Measurements from ENCODE around the gene MYCN.

MYCN gene

DNA sequence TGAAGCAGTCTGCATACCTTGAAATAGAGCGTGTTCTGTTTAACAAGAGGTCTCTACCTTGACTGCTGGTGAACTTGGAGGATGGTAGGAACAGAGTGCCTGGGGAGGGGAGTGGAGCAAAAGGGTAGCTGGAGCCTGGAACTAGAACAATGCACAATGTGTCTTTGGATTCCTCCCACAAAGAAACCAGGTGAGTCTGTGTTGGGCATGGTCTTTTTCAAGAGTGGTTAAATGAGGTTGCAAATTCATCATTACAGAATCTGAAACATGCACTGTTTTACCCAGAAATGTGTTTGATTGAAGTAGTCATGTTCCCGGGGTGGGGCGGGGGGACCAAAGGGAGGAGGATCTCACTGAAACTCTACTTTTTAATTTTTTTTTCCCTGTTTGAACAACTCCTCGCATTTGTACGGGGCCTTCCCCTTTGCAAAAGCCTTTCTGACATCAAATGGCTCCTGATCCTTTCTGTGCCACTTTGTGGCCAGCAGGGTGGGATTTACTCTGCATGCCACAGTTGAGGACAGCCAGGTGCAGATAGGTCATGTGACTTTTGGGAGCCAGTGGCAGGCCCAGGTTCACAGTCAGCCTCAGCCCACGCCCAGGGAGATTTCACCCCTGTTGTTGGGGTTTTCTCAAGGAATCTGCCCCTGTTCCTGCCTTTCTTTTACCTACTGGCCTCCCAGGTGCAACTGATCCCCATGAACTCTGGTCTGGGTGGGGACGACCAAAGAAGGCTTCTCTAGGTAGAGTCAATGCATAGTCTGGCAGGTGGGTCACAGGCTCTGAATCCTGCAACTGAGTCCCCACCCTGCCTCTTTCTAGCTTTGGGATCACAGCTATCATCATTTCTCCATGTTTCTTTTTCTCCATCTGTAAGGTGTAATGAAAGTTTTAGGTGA lies 28.2 kb downstream of the MYCN start:
- H3K4me3 ChIP-seq (ENCODE audit: low read length): no peak overlapping the region
- TF ChIP-seq, protein P1, sequence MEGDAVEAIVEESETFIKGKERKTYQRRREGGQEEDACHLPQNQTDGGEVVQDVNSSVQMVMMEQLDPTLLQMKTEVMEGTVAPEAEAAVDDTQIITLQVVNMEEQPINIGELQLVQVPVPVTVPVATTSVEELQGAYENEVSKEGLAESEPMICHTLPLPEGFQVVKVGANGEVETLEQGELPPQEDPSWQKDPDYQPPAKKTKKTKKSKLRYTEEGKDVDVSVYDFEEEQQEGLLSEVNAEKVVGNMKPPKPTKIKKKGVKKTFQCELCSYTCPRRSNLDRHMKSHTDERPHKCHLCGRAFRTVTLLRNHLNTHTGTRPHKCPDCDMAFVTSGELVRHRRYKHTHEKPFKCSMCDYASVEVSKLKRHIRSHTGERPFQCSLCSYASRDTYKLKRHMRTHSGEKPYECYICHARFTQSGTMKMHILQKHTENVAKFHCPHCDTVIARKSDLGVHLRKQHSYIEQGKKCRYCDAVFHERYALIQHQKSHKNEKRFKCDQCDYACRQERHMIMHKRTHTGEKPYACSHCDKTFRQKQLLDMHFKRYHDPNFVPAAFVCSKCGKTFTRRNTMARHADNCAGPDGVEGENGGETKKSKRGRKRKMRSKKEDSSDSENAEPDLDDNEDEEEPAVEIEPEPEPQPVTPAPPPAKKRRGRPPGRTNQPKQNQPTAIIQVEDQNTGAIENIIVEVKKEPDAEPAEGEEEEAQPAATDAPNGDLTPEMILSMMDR (conservative IDR thresholded peaks at IDR 0.05; ENCODE audit: low read depth, low read length): no peak
- no peak for DNase-seq (ENCODE audit: low read depth)

DNA sequence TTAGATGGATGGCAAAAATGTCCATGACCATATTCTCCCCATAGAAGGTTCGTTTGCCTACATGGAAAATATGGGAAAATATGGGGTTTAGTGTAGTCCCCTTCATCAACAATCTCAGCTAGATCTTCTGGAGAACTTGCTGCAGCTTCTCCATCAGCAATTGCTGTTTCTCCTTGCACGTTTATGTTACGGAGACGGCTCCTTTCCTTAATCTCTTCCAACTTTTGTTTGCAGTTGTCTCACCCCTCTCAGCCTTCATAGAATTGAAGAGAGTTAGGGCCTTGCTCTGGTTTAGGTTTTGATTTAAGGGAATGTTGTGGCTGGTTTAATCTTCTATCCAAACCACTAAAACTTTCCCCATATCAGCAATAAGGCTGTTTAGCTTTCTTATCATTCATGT lies 28.9 kb downstream of the MYCN start:
- no peak overlapping the region for H3K4me3 ChIP-seq (ENCODE audit: low read length)
- TF ChIP-seq, protein P1 (conservative IDR thresholded peaks at IDR 0.05; ENCODE audit: low read depth, low read length): no peak
- DNase-seq (ENCODE audit: low read depth): no peak

DNA sequence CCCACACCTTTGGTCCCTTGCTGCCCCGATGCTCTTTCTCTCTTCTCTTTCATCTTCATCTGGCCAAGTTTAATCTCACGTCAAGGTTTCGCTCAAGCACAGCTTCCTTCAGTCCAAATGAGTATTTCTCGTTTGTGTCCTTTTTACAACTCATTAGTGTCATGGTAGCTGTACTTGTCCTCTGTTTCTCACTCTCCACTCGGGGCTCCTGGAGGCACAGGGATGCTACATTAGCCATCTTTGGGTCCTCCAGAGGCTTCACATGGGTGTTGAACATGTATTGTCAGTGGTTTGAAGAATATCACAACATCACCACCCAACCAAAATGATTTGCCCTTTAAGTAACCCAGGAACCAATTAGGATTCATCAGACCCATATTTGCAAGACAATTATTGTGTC lies 30.4 kb downstream of the MYCN start:
- no peak overlapping the region for H3K4me3 ChIP-seq (ENCODE audit: low read length)
- TF ChIP-seq, protein P1 (conservative IDR thresholded peaks at IDR 0.05; ENCODE audit: low read depth, low read length): no peak
- DNase-seq (ENCODE audit: low read depth): no peak

DNA sequence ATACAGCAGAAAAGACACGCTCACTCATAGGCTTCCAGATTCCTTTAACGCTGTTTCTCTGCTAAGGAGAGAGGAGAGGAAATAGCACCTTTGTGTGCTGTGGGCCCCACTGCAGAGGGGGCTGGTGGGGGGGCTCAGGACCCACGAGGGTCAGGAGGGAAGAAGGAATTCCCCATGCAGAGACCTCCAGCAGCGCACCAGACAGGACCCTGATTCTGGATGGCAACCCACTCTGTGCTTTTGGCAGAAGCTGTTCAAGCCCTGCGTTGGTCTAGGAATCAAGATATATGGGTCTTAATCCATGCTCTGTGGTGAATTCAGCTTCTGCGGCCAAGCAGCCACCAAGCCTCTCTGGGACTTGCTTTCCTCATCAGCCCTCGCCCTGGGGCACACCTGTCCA lies 31.0 kb downstream of the MYCN start:
- no peak for DNase-seq (ENCODE audit: low read depth)
- TF ChIP-seq, protein P1 (conservative IDR thresholded peaks at IDR 0.05; ENCODE audit: low read depth, low read length): no peak
- no peak overlapping the region for H3K4me3 ChIP-seq (ENCODE audit: low read length)

DNA sequence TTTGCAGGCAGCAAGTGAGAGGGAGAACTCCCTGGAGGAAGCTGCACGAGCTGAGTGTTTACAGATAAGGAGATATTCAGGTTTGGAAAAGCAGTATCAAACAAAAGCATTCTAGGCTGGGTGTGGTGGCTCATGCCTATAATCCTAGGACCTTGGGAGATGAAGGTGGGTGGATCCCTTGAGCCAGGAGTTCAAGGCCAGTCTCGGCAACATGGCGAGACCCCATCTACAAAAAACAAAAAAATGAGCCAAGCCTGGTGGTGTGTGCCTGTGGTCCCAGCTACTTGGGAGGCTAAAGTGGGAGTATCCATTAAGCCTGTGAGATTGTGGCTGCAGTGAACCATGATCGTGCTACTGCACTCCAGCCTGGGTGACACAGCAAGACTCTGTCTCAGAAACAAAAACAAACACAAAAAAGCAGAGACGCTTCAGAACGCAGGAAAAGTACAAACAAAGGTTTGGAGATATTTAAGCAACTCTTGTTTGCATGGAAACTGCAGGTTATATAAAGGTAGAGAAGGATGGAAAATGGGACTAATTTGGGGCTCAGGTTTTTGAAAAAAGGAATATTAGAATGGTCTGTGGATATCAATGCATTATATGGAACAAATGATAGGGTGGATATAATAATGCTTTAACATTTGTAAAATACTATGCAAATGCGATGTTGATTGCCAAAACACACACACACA lies 31.6 kb downstream of the MYCN start:
- H3K4me3 ChIP-seq (ENCODE audit: low read length): no peak overlapping the region
- TF ChIP-seq, protein P1 (conservative IDR thresholded peaks at IDR 0.05; ENCODE audit: low read depth, low read length): no peak
- no peak for DNase-seq (ENCODE audit: low read depth)

DNA sequence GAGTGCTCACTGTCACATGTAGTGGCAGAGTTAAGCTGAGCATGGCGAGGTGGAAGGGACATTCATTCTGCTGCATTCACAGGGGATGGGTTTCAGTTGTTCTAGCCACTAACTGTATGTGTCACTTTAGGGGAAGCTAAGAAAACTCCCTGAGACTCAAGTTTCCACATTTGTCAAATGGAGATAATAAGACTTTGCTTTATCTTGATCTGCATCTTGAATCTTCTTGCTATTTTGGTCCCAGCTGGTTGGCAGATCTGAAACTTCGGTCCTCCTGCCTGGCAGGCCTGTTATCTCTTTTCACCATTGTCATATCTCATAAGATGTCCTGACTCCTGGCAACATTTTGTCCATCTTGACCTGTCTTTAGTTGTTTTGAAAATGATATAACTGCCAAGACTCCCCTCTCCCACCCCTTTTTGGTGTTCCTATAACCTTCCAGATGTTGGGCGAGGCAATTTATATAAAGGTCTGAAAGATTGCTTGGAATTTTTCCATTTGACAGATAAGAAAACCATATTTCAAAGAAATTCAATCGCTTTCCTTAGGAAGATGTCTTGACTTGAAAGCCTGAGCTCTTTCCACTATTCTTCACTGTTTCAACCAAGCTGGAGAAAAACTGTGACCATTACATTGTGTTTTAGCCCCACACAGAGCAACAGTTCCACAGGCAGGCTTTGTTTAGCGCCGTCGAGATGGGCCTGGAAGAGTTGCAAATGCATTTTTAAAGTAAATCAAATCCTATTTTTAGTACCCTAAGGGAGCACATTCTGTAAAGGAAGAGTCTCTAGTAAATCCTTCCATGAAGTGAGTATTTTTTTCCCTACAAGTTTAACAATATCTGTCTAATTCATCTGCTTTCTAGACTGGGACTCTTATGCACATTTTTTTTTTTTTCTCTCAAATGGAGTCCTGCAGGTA lies 33.4 kb downstream of the MYCN start:
- DNase-seq (ENCODE audit: low read depth): no peak
- H3K4me3 ChIP-seq (ENCODE audit: low read length): no peak overlapping the region
- TF ChIP-seq, protein P1 (conservative IDR thresholded peaks at IDR 0.05; ENCODE audit: low read depth, low read length): no peak

Data from retinal pigment epithelial cell (primary cell).